ENCODE data around the gene THOC6. TPM values are rescaled to one million over a fixed set of nuclear protein-coding genes. Genes with fewer than 3 reads are reported as not detected.
"Not testable (repeated sequence)": the region's sequence is repeated elsewhere in the genome, so short reads cannot be mapped to it uniquely, and the experiment has no call there.

THOC6 gene
- total RNA-seq, 1 donor from 2014 or later, result 5.8 TPM

- DNase-seq, result no peak
Measured at GRCh38 chr16:3030222-3031212, 6.7 kb downstream of the THOC6 start.

GRCh38 chr16:3032624-3033023 lies 8.8 kb downstream of the THOC6 start:
- DNase-seq, result no peak

GRCh38 chr16:3035289-3035971 lies 11.6 kb downstream of the THOC6 start:
- no peak for DNase-seq

- DNase-seq, result no peak
Measured at GRCh38 chr16:3035972-3036725, 12.3 kb downstream of the THOC6 start.

GRCh38 chr16:3036726-3037315 lies 13.0 kb downstream of the THOC6 start, which contains the start of gene BICDL2:
TSS of gene BICDL2 (minus strand) at chr16:3036944. CDS start at chr16:3035496, 1,448 bp downstream.
- no peak for DNase-seq

GRCh38 chr16:3038256-3038655 lies 14.4 kb downstream of the THOC6 start:
- DNase-seq, result no peak

GRCh38 chr16:3038896-3039295 lies 15.1 kb downstream of the THOC6 start:
- no peak for DNase-seq

GRCh38 chr16:3042376-3042775 lies 18.5 kb downstream of the THOC6 start:
- DNase-seq, result no peak

GRCh38 chr16:3044708-3045107 lies 20.9 kb downstream of the THOC6 start:
- no peak for DNase-seq

GRCh38 chr16:3045758-3046640 lies 22.2 kb downstream of the THOC6 start, which contains the start of gene MMP25:
TSS of gene MMP25 (plus strand) at chr16:3046561. CDS start at chr16:3046918, 357 bp downstream.
- DNase-seq, result no peak

GRCh38 chr16:3046641-3047386 lies 23.0 kb downstream of the THOC6 start:
- no peak for DNase-seq

- DNase-seq, result no peak
Measured at GRCh38 chr16:3047387-3047720, 23.5 kb downstream of the THOC6 start.

GRCh38 chr16:3049921-3050481 lies 26.2 kb downstream of the THOC6 start:
- DNase-seq, result no peak

- DNase-seq, result no peak
Measured at GRCh38 chr16:3050487-3050886, 26.7 kb downstream of the THOC6 start.

GRCh38 chr16:3051009-3051408 lies 27.2 kb downstream of the THOC6 start:
- no peak for DNase-seq

GRCh38 chr16:3051494-3051893 lies 27.7 kb downstream of the THOC6 start:
- no peak for DNase-seq

GRCh38 chr16:3052571-3053329 lies 28.9 kb downstream of the THOC6 start:
- DNase-seq, result not testable (repeated sequence)

- not testable (repeated sequence) for DNase-seq
Measured at GRCh38 chr16:3053330-3053710, 29.5 kb downstream of the THOC6 start.

Measured in occipital lobe (tissue), 2 donors.